Inflammatory macrophage treated with lipopolysaccharide for 4 hours (primary cell): ENCODE measurements around the gene C1orf50.

Experiments used
- DNase-seq: peaks from one replicate; pipeline ENCODE4 v3.0.0-alpha.2; 2020

Gene C1orf50

DNA sequence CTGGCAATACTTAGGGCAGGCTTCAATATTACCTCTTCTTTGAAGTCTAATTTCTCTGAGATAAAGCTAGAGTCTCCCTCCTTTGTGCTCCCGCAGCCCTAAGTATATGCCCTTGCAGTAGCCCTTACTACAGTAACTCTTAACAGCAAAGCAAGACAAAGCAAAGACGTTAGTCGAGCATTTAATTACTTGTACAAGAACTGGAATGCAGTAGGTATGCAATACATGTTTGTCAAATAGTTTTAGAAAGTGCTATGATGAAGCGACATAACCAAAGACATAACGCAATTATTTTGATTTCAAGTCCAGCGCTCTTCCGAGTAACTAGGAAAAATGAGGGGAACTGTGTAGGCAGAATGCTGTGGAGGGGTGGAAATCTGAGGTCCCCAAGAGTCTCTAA lies 1.8 kb upstream of the C1orf50 start:
- DNase-seq: no peak

- DNase-seq: peak; percentile 39
These were observed 963 bp upstream of the C1orf50 start for GRCh38 chr1:42765832-42766740.

- DNase-seq: peak; percentile 4
These were observed 506 bp downstream of the C1orf50 start for GRCh38 chr1:42767510-42768000.

DNA sequence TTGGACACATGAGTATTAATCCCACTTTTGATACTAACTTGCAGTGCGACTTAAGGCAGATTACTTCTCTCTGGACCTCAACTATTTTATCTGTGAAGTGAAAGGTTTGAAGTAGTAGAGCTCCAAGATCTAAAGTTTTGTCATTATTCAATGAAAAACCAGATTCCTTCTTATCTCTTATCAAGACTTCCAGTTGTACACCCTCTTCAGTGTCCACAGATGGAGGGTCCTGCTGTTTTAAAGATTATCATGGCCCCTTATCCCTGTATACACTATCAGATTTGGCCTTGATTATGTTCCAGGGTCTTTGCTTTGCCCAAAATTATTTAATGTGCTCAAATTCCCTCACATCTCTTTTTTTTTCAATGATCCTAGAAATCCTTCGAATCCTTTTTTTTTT lies 1.1 kb downstream of the C1orf50 start:
- no peak for DNase-seq

DNA sequence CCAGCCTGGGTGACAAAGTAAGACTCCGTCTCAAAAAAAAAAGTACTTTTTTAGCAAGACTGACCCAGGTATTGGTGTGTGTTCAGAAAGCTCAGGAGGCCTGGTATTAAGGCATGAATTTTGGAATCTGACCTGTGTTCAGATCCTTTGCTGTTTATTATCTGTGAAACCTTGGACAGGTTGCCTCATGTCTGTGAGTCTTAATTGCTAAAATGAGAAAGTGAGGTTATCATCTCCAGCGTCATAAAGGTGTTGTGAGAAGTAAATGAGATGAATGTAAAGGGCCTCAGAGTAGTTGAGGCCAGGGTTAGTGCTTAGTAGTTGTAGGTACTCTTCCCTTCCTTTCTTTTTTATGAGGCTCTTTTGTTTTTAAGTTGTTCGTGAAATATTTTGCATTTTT lies 2.8 kb downstream of the C1orf50 start:
- DNase-seq: no peak

- DNase-seq: no peak
These were observed 6.4 kb downstream of the C1orf50 start for GRCh38 chr1:42773420-42773819.

- DNase-seq: peak; percentile 58
These were observed 8.0 kb downstream of the C1orf50 start for GRCh38 chr1:42774928-42775526.

DNA sequence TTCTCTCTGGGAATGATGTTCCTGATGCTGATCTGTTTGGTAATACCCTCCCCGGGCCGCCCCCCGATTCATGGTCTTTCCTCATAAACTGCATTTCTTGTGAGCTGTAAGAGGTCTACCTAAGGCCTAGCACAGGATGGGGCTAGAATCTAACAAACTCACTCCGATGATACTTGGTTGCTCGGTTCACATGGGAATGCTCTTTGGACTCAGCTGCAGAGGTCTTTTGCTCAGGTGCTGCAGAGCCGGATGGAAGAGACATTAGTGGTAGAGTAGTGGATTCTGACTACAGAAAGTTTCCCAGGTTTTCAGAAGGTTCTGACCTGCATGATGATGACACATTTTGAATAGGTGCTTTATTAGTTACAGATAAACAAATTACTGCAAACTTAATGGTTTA lies 9.5 kb downstream of the C1orf50 start:
- DNase-seq: no peak

DNA sequence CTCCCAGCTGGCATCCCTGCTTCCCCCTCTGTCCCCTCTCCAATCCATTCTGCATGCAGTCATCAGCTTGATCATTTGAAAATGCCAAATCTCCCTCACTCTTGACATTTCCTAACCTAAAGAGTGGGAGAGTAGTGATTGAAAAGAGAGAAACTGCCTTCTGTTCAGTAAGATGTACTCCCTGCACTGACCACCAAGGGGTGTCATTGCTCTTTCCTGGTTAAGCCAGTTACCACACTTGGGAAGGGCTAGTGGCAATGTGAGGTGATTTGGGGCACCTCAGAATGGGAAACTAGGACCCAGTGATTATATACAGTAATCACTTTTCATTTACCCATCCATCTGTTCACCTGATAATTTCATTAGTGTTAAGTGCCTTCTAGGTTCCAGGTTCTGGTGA lies 10.8 kb downstream of the C1orf50 start:
- peak; percentile 43 for DNase-seq

DNA sequence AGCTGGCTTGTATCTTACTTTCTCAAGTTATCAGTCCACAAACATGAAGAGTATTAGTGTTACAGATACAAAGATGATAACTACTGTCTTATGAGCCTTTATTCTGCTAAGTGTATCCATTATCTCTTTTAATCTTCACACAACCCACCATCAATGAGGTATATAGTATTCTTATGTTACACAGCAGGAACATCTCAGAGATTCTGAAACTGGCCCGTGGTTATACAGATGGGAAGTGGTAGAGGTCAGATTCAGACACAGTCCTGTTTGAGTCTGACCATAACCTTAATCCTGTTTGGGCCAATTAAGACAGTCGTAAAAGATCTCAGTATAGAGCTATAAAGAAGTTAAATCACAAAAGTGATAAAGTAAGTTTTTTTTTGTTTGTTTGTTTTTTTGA lies 12.7 kb downstream of the C1orf50 start:
- DNase-seq: no peak

- no peak for DNase-seq
These were observed 13.1 kb downstream of the C1orf50 start for GRCh38 chr1:42780176-42780575.

DNA sequence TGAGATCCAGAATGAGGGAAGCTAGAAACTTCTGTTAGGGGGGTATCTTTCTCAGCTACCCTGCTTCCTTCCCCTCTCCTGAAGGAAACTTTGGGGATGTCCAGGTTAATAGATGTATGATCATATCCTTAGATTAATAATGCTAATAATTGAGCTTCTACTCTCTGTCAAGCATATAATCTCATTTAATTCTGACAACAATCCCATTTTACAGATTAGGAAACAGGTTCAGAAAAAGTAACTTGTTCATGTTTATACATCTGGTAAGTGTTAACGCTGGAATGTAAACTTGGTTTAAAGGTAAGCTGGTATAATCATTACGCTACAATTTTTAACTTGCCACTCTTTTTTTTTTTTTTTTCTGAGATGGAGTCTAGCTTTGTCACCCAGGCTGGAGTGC lies 16.0 kb downstream of the C1orf50 start:
- DNase-seq: no peak

DNA sequence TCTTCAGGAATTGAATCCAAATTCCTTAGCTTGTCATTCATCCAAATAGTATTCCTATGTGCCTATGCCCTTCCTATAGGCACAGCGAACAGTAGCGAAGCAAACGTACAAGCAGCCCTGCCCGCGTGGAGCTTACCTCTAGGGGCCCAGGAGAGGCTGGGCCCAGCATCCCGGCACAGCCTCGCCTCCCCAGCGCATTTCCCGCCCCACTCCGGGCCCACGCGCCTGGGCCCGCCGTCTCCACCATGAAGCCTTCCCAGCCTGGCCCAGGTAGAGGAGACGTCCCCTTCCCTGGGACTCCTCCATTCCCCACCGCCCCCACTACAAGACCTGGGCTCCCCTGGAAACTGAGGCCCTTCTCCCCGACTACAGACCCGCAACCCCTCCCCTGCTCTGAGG lies 17.5 kb downstream of the C1orf50 start:
- no peak for DNase-seq

DNA sequence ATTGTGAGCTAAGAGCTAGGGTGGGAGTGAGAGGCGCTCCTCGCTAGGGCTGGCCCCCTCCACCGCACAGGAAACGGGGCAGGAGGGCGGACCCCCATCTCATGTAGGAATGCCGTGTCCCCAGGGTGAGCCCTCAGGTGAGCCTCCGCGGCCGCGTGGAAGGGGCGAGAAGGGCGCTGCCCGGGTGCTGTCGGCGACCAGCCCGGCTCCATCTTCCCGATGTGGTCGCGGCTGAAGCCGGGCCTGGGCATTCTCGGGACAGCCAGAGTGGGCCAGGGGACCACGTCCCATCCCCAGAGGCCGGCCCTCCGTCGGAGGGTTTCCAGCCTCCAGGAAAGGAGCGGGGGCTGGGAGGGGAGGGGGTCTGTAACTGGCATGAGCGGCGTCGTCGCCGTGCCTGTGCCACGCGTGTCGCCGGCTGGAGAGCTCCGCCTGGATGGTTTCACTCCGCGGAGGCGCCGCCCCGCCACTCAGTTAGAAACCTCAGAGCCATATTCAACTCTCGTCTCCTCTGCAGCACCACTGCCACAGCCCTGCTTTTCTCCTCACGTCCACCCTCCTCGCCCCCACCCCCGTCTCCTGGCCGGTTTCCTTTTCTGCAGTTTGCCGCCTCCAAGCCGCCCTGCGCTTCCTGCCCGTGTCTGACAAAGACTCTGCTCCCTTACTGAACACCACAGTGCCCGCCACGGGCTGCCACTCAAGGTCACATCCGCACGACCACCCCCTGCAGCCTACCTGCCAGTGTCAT lies 18.1 kb downstream of the C1orf50 start, which contains the start of gene TMEM269:
TMEM269 (plus strand) TSS at position 46 of the 748 bp plus-strand sequence. CDS start 4,903 bp downstream, outside the sequence.
- no peak for DNase-seq

GRCh38 chr1:42786097-42786496 lies 19.0 kb downstream of the C1orf50 start:
- no peak for DNase-seq

- DNase-seq: no peak
These were observed 21.0 kb downstream of the C1orf50 start for GRCh38 chr1:42788021-42788420.

GRCh38 chr1:42793824-42794223 lies 26.8 kb downstream of the C1orf50 start:
- DNase-seq: no peak

GRCh38 chr1:42797414-42797813 lies 30.4 kb downstream of the C1orf50 start:
- DNase-seq: no peak

GRCh38 chr1:42797979-42798378 lies 30.9 kb downstream of the C1orf50 start:
- no peak for DNase-seq

DNA sequence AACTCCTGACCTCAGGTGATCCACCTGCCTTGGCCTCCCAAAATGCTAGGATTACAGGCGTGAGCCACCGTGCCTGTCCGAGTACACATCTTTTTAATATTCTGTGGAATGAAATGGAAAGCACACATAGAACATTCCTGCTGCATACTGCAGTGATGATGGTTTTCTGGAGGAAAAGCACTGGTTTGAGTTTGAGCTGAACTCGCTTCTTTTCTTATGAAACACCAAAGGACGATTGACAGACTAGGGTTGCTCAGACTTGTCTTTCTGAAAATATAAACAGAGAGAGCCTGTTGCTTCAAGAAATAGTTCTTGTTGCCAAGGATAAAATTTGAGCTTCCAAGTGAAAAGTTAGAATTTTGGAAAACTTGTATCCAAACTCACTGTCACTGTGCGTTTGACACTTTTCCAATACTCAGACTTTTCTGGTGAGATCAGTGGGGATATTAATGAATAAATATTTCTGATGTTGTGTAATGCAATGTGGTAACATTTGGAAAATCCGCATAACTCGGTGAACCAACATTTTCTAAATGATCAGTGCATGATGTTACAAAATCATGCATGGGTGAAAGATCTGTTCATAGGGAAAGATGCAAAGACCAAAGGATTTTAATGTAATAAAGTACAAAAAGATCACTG lies 34.9 kb downstream of the C1orf50 start:
- no peak for DNase-seq

DNA sequence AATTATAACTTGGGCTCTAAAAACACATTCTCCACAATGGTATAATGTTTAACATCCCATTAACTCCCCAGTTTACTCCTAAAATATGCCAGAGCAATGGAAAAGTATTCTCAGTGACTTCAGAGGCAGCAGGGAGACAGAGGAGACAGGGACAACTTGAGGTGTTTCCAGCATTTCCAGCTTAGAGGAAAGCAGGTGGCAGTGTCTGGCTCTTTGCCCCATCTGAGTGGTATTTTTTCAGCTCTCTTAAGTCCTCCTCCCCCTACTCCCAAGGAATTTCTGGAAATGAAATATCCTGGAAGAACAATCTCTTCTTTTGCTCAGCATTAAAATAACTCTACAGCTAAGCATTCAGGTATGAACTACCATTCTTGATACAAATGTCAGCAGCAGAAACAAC lies 39.1 kb downstream of the C1orf50 start:
- DNase-seq: no peak

DNA sequence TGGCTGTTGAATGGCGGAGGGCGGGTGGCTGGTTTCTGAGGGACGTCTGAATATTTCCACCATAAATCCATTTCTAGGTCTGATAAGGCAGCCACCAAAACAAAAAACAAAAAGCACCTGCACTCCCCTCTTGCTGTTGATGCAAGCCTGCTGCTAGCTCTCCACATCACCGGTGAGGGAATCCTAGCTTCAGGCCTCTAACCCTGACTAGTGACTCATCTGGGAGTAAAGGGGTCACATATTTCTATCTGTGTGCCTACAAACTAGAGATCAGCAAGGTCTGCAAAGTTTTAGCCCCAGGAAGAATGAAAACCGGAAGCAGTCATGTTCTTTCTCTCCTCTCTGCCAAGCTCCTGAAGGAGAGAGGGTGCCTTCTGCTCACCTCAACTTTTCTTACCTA lies 39.5 kb downstream of the C1orf50 start:
- no peak for DNase-seq
